ENCODE results near the gene NKAIN1. TPM values are rescaled to one million over a fixed set of nuclear protein-coding genes. Genes with fewer than 3 reads are reported as not detected.

NKAIN1 gene
- total RNA-seq, 1 donor from 2014 or later: 0.81 TPM

GRCh38 chr1:31234123-31234708 lies 5.5 kb downstream of the NKAIN1 start:
- no peak for TF ChIP-seq CTCF (conservative IDR thresholded peaks at IDR 0.05; ENCODE audit: low read depth, low read length)
- H3K4me3 ChIP-seq (ENCODE audit: low read depth, low read length): no peak overlapping the region
- no peak for DNase-seq (ENCODE audit: low read depth)

GRCh38 chr1:31232689-31233088 lies 7.0 kb downstream of the NKAIN1 start:
- no peak for DNase-seq (ENCODE audit: low read depth)
- TF ChIP-seq CTCF (conservative IDR thresholded peaks at IDR 0.05; ENCODE audit: low read depth, low read length): no peak
- H3K4me3 ChIP-seq (ENCODE audit: low read depth, low read length): no peak overlapping the region

- no peak for TF ChIP-seq CTCF (conservative IDR thresholded peaks at IDR 0.05; ENCODE audit: low read depth, low read length)
- no peak overlapping the region for H3K4me3 ChIP-seq (ENCODE audit: low read depth, low read length)
- no peak for DNase-seq (ENCODE audit: low read depth)
Observed at GRCh38 chr1:31231802-31232201, 7.9 kb downstream of the NKAIN1 start.

- no peak overlapping the region for H3K4me3 ChIP-seq (ENCODE audit: low read depth, low read length)
- DNase-seq (ENCODE audit: low read depth): no peak
- TF ChIP-seq CTCF (conservative IDR thresholded peaks at IDR 0.05; ENCODE audit: low read depth, low read length): no peak
Observed at GRCh38 chr1:31230378-31230777, 9.3 kb downstream of the NKAIN1 start.

- no peak for TF ChIP-seq CTCF (conservative IDR thresholded peaks at IDR 0.05; ENCODE audit: low read depth, low read length)
- H3K4me3 ChIP-seq (ENCODE audit: low read depth, low read length): no peak overlapping the region
- no peak for DNase-seq (ENCODE audit: low read depth)
Observed at GRCh38 chr1:31228986-31229385, 10.7 kb downstream of the NKAIN1 start.

GRCh38 chr1:31227891-31228568 lies 11.7 kb downstream of the NKAIN1 start:
- no peak for TF ChIP-seq CTCF (conservative IDR thresholded peaks at IDR 0.05; ENCODE audit: low read depth, low read length)
- H3K4me3 ChIP-seq (ENCODE audit: low read depth, low read length): no peak overlapping the region
- DNase-seq (ENCODE audit: low read depth): no peak

- no peak for DNase-seq (ENCODE audit: low read depth)
- TF ChIP-seq CTCF (conservative IDR thresholded peaks at IDR 0.05; ENCODE audit: low read depth, low read length): no peak
- no peak overlapping the region for H3K4me3 ChIP-seq (ENCODE audit: low read depth, low read length)
Observed at GRCh38 chr1:31224068-31224467, 15.6 kb downstream of the NKAIN1 start.
